Smooth muscle cell (in vitro differentiated cells): ENCODE data around the gene BAG5. TPM values are rescaled to one million over a fixed set of nuclear protein-coding genes. Genes with fewer than 3 reads are reported as not detected.
"Not testable (repeated sequence)": the region's sequence is repeated elsewhere in the genome, so short reads cannot be mapped to it uniquely, and the experiment has no call there.

Source experiments
- DNase-seq: peaks from one replicate; lab custom pipeline; 2025; ENCODE audit not compliant: unreplicated experiment; lab: John Stamatoyannopoulos, UW
- H2AFZ ChIP-seq: fragments of 200-600 bp; sonication (generic); 2 replicates; pipeline ENCODE4 v1.6.0; 2016; ENCODE audit warnings: antibody characterized with exemption, low read depth, mild to moderate bottlenecking
- H3F3A ChIP-seq: fragments of 200-600 bp; sonication (generic); 2 replicates; pipeline ENCODE4 v1.6.0; 2017; ENCODE audit warnings: antibody characterized with exemption, low read depth
- H3K27ac ChIP-seq: fragments of 200-600 bp; sonication (generic); 2 replicates; pipeline ENCODE4 v1.5.1; 2016; ENCODE audit warnings: low read depth, mild to moderate bottlenecking
- H3K27me3 ChIP-seq: fragments of 200-600 bp; sonication (generic); 2 replicates; pipeline ENCODE4 v1.6.1; 2016; ENCODE audit warnings: low read depth, mild to moderate bottlenecking
- H3K36me3 ChIP-seq: fragments of 200-600 bp; sonication (generic); 2 replicates; pipeline ENCODE4 v1.5.1; 2016; ENCODE audit warnings: low read depth
- H3K4me1 ChIP-seq: fragments of 200-600 bp; sonication (generic); 2 replicates; pipeline ENCODE4 v1.5.1; 2016; ENCODE audit warnings: low read depth
- H3K4me2 ChIP-seq: fragments of 200-600 bp; sonication (generic); 2 replicates; pipeline ENCODE4 v1.6.0; 2016; ENCODE audit warnings: mild to moderate bottlenecking
- H3K4me3 ChIP-seq: fragments of 200-600 bp; sonication (generic); 2 replicates; pipeline ENCODE4 v1.5.1; 2016; ENCODE audit warnings: mild to moderate bottlenecking
- H3K79me2 ChIP-seq: fragments of 200-600 bp; sonication (generic); 2 replicates; pipeline ENCODE4 v1.6.0; 2016; ENCODE audit warnings: low read depth, mild to moderate bottlenecking
- H3K9ac ChIP-seq: fragments of 200-600 bp; sonication (generic); 2 replicates; pipeline ENCODE4 v1.6.0; 2016; ENCODE audit warnings: low read depth
- H3K9me3 ChIP-seq: fragments of 200-600 bp; sonication (generic); replicated peaks from 2 replicates; pipeline ENCODE4 v1.5.1; 2016; ENCODE audit warnings: low read depth
- H4K20me1 ChIP-seq: fragments of 200-600 bp; sonication (generic); 2 replicates; pipeline ENCODE4 v1.6.0; 2016; ENCODE audit warnings: low read depth
- CTCF ChIP-seq: fragments of 200-600 bp; sonication (generic); IDR thresholded peaks from 2 replicates; pipeline ENCODE4 v1.5.1; 2017; ENCODE audit warnings: borderline replicate concordance, mild to moderate bottlenecking, antibody characterized with exemption; ENCODE audit not compliant: insufficient read depth, poor library complexity, severe bottlenecking
- WGBS: methylation state at CpG from one replicate; pipeline ENCODE4 v1.1.7; 2016; ENCODE audit warnings: low lambda C conversion rate; 5-methylcytosine and 5-hydroxymethylcytosine counted together
- polyA plus RNA-seq: library from polyadenylated mRNA; unstranded; fragments of >200 nt; fragmentation: Nextera tagmentation; extraction: Ambion mirVana; gene quantifications from 2 replicates; pipeline ENCODE4 v1.2.1, GENCODE V29; 2016
- total RNA-seq: library from RNA; depleted of rRNA; stranded (reverse); fragments of >200 nt; gene quantifications from 2 replicates; pipeline ENCODE4 v1.2.3, GENCODE V29; 2014

The BAG5 gene
- total and polyA plus RNA-seq, 2 experiments from 2014 or later: 13.4 to 31.1 TPM

GRCh38 chr14:103526247-103526913 is 36.1 kb downstream of the BAG5 start:
- Histone ChIP-seq H3F3A (no peaks in the 10 kb centered on the region), H3K9ac (no peak overlapping the region), H2AFZ (no peak overlapping the region), H3K27me3 (peaks cover 19% of the 10 kb centered on the region), H4K20me1 (peaks cover 19% of the 10 kb centered on the region), H3K4me1 (peaks cover 25% of the 10 kb centered on the region), H3K9me3 (no peaks in the 10 kb centered on the region), H3K27ac (no peak overlapping the region), H3K4me2 (no peak overlapping the region), H3K4me3 (no peak overlapping the region), H3K79me2 (peaks cover 13% of the 10 kb centered on the region), H3K36me3 (no peaks in the 10 kb centered on the region)
- WGBS: 76% methylated on average over 8 of the region's 8 CpGs
- TF ChIP-seq CTCF: no peak
- no peak for DNase-seq

GRCh38 chr14:103525430-103526246 is 36.8 kb downstream of the BAG5 start:
- Histone ChIP-seq H3K27me3 (peaks cover 19% of the 10 kb centered on the region), H3K79me2 (peaks cover 13% of the 10 kb centered on the region), H3K4me1 (peaks cover 28% of the 10 kb centered on the region), H4K20me1 (peaks cover 11% of the 10 kb centered on the region)
- not testable (repeated sequence) for H3K27ac ChIP-seq, H3K4me3 ChIP-seq, H3K4me2 ChIP-seq, H2AFZ ChIP-seq, DNase-seq, H3K36me3 ChIP-seq, H3F3A ChIP-seq, H3K9me3 ChIP-seq, H3K9ac ChIP-seq
- WGBS: 71% methylated on average over 17 of the region's 17 CpGs

- WGBS: 84% methylated on average over 12 of the region's 12 CpGs
- H3K4me2 ChIP-seq: no peak overlapping the region
- H3K4me3 ChIP-seq: no peak overlapping the region
These were observed 38.2 kb downstream of the BAG5 start for GRCh38 chr14:103524002-103524935.

More at GRCh38 chr14:103524002-103524935, 38.2 kb downstream of the BAG5 start:
- Histone ChIP-seq H3K4me1 (peaks cover 22% of the 10 kb centered on the region), H3K36me3 (no peaks in the 10 kb centered on the region), H3K27me3 (peaks cover 19% of the 10 kb centered on the region), H3K79me2 (peaks cover 2% of the 10 kb centered on the region), H3K9me3 (no peaks in the 10 kb centered on the region), H2AFZ (no peak overlapping the region), H3F3A (no peaks in the 10 kb centered on the region), H3K27ac (no peak overlapping the region), H3K9ac (no peak overlapping the region), H4K20me1 (peaks cover 6% of the 10 kb centered on the region)
- no peak for TF ChIP-seq CTCF
- no peak for DNase-seq
